Brain microvascular endothelial cell (primary cell): ENCODE measurements around the gene PCCB.
"Not testable (repeated sequence)": the region's sequence is repeated elsewhere in the genome, so short reads cannot be mapped to it uniquely, and the experiment has no call there.

ENCODE experiments used
- DNase-seq: peaks from one replicate; pipeline ENCODE4 v3.0.0-alpha.2; 2020
- H3K27ac ChIP-seq: fragments of 250-450 bp; sonication (Bioruptor Pico); 2 replicates; pipeline ENCODE4 v1.5.1; 2020; ENCODE audit warnings: mild to moderate bottlenecking, moderate library complexity
- H3K27me3 ChIP-seq: fragments of 250-450 bp; sonication (Bioruptor Pico); replicated peaks from 2 replicates; pipeline ENCODE4 v1.5.1; 2020; ENCODE audit warnings: mild to moderate bottlenecking
- H3K36me3 ChIP-seq: fragments of 250-450 bp; sonication (Bioruptor Pico); replicated peaks from 2 replicates; pipeline ENCODE4 v1.5.1; 2020; ENCODE audit warnings: mild to moderate bottlenecking
- H3K4me3 ChIP-seq: 2 replicates; pipeline ENCODE4 v1.5.1; 2011; ENCODE audit warnings: low read depth, mild to moderate bottlenecking, control low read depth, low read length, moderate library complexity
- CTCF ChIP-seq: IDR thresholded peaks from 2 replicates; pipeline ENCODE4 v1.5.1; 2011; ENCODE audit warnings: low read depth, mild to moderate bottlenecking, moderate library complexity, low read length, control low read depth, inconsistent platforms; ENCODE audit errors: missing control alignments
- in situ Hi-C: cut with HindIII; loops from 2 replicates; pipeline ENCODE4 v1.10.0; 2017; ENCODE audit warnings: low sequenced_read_pairs, low pct_ligation_motif_present

The PCCB gene

GRCh38 chr3:136267235-136267634, 17.1 kb downstream of the PCCB start:
- H3K27ac ChIP-seq: no peak overlapping the region
- H3K27me3 ChIP-seq: no peaks in the 10 kb centered on the region
- H3K4me3 ChIP-seq: no peak overlapping the region
- no peak for DNase-seq
- no peaks in the 10 kb centered on the region for H3K36me3 ChIP-seq
- in situ Hi-C loops: no loop called here
- no peak for TF ChIP-seq CTCF

GRCh38 chr3:136270179-136270578, 20.0 kb downstream of the PCCB start:
- H3K36me3 ChIP-seq: no peaks in the 10 kb centered on the region

GRCh38 chr3:136271626-136272025, 21.5 kb downstream of the PCCB start:
- H3K27me3 ChIP-seq, H3K36me3 ChIP-seq, DNase-seq, H3K4me3 ChIP-seq, H3K27ac ChIP-seq, in situ Hi-C loops: not testable (repeated sequence)

More at GRCh38 chr3:136270179-136270578, 20.0 kb downstream of the PCCB start:
- Histone ChIP-seq H3K27me3 (no peaks in the 10 kb centered on the region), H3K4me3 (no peak overlapping the region), H3K27ac (no peak overlapping the region)
- DNase-seq: no peak
- TF ChIP-seq CTCF: no peak
- in situ Hi-C loops: no loop called here

GRCh38 chr3:136276049-136276755, 26.1 kb downstream of the PCCB start:
- peak; percentile 5 for DNase-seq
- Histone ChIP-seq H3K27ac (no peak overlapping the region), H3K4me3 (no peak overlapping the region)

GRCh38 chr3:136277115-136277514, 27.0 kb downstream of the PCCB start:
- H3K4me3 ChIP-seq: no peak overlapping the region
- DNase-seq: no peak
- H3K27ac ChIP-seq: no peak overlapping the region
- no peak for TF ChIP-seq CTCF
- no peaks in the 10 kb centered on the region for H3K36me3 ChIP-seq
- H3K27me3 ChIP-seq: no peaks in the 10 kb centered on the region
- in situ Hi-C loops: no loop called here

More at GRCh38 chr3:136276049-136276755, 26.1 kb downstream of the PCCB start:
- TF ChIP-seq CTCF: peak; percentile 41
- Histone ChIP-seq H3K36me3 (no peaks in the 10 kb centered on the region), H3K27me3 (no peaks in the 10 kb centered on the region)
- in situ Hi-C loops: no loop called here

- in situ Hi-C loops: no loop called here
Measured at GRCh38 chr3:136277634-136278033, 27.5 kb downstream of the PCCB start.

More at GRCh38 chr3:136277634-136278033, 27.5 kb downstream of the PCCB start:
- H3K27ac ChIP-seq: no peak overlapping the region
- no peaks in the 10 kb centered on the region for H3K27me3 ChIP-seq
- no peaks in the 10 kb centered on the region for H3K36me3 ChIP-seq
- TF ChIP-seq CTCF: no peak
- DNase-seq: no peak
- H3K4me3 ChIP-seq: no peak overlapping the region
